Activated CD8-positive, alpha-beta memory T cell treated with anti-CD3 and anti-CD28 coated beads, Interleukin-2, amount 10 ng/mL, durations not matched to agents 7 days and 5 days (primary cell): Measurements from ENCODE around the gene MYOZ2. TPM values are rescaled to one million over a fixed set of nuclear protein-coding genes. Genes with fewer than 3 reads are reported as not detected.

ENCODE experiments used
- ATAC-seq: fragments of 150-1000 bp; cut with Tn5 transposase; one replicate; pipeline ENCODE4 v1.10.0; 2021; ENCODE audit warnings: moderate library complexity
- CTCF ChIA-PET: fragments of 350-600 bp; sonication (Branson Sonifier 250); formaldehyde crosslinking; loops from one replicate; lab custom pipeline; 2021; ENCODE audit warnings: antibody characterized with exemption; lab: Charles Lee
- DNase-seq: peaks from one replicate; pipeline ENCODE4 v3.0.0-alpha.2; 2020
- H3K27ac Mint-ChIP-seq: one replicate; pipeline ENCODE4 v1.8.0; 2021; ENCODE audit warnings: mild to moderate bottlenecking, mixed read lengths
- H3K27me3 Mint-ChIP-seq: one replicate; pipeline ENCODE4 v1.8.0; 2021; ENCODE audit warnings: mixed read lengths
- H3K36me3 Mint-ChIP-seq: one replicate; pipeline ENCODE4 v1.8.0; 2021; ENCODE audit warnings: mild to moderate bottlenecking, mixed read lengths
- H3K4me1 Mint-ChIP-seq: one replicate; pipeline ENCODE4 v1.8.0; 2021; ENCODE audit warnings: mixed read lengths
- H3K4me3 Mint-ChIP-seq: one replicate; pipeline ENCODE4 v1.8.0; 2021; ENCODE audit warnings: mild to moderate bottlenecking, moderate library complexity, mixed read lengths
- H3K9me3 Mint-ChIP-seq: one replicate; pipeline ENCODE4 v1.8.0; 2022; ENCODE audit warnings: low read depth, mixed read lengths
- total RNA-seq, 2 experiments: library from RNA; stranded (reverse); gene quantifications; one replicate each; pipeline ENCODE4 v1.2.3, GENCODE V29; 2021

MYOZ2 gene
- total RNA-seq, 2 experiments from 2014 or later = not detected

- H3K4me3 Mint-ChIP-seq = no peak overlapping the region
- H3K36me3 Mint-ChIP-seq = no peaks in the 10 kb centered on the region
- H3K27ac Mint-ChIP-seq = no peak overlapping the region
- ATAC-seq = no peak
- no peaks in the 10 kb centered on the region for H3K4me1 Mint-ChIP-seq
- CTCF ChIA-PET = no interaction called here
- no peaks in the 10 kb centered on the region for H3K9me3 Mint-ChIP-seq
- H3K27me3 Mint-ChIP-seq = peaks cover 7% of the 10 kb centered on the region
- no peak for DNase-seq
Measured at GRCh38 chr4:119179011-119179410, 43.4 kb downstream of the MYOZ2 start.

DNA sequence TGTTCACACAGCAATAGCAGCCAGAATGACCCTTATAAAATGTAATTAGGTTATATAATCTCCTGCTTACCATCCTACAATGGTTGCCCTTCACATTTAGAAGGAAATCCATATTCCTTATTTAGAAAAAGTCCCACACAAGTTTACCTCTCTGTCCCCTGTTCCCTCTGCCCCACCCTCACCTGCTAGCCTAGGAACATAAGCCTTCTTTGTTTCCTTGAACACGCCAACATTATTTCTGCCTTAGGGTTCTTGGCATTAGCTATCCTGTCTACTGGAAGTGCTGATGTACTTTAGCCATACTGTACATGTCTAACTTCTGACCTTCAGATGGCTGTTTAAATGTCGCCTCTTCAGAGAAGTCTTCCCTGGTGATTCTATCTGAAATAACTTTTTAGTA lies 48.5 kb downstream of the MYOZ2 start:
- no peaks in the 10 kb centered on the region for H3K36me3 Mint-ChIP-seq
- H3K27me3 Mint-ChIP-seq = no peaks in the 10 kb centered on the region
- ATAC-seq (no peak), DNase-seq (no peak)
- H3K4me3 Mint-ChIP-seq = no peak overlapping the region
- H3K27ac Mint-ChIP-seq = no peak overlapping the region
- no peaks in the 10 kb centered on the region for H3K9me3 Mint-ChIP-seq
- CTCF ChIA-PET = interaction anchor here (1.0 kb wide), 1 partner anchor 11 kb away, joined by 3 read pairs; no protein-coding TSS in a partner anchor
- H3K4me1 Mint-ChIP-seq = no peaks in the 10 kb centered on the region

DNA sequence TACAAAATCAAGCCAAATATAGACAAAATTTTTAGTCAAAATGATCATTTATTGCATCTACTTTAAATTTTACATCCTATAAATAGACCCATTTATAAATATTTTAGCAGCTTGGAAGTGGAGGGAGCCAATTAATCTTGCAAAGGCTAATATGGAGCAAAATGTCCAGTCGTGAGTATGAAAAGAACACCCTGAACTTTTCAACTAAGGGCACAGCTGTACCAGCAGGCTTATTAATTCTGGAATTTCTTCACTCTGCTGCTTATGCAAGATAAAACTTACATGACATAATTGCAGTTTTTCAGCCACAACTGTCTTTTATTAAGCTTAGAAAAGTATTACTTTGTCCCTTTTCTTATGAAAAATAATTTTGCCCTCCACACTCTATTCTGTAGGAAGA lies 54.0 kb downstream of the MYOZ2 start:
- ATAC-seq (no peak), DNase-seq (no peak)
- Mint-ChIP-seq H3K36me3 (no peaks in the 10 kb centered on the region), H3K9me3 (no peaks in the 10 kb centered on the region), H3K27me3 (no peaks in the 10 kb centered on the region), H3K4me3 (no peak overlapping the region), H3K4me1 (peaks cover 2% of the 10 kb centered on the region), H3K27ac (no peak overlapping the region)
- CTCF ChIA-PET = interaction anchor here (1.0 kb wide), 1 partner anchor 17 kb away, joined by 3 read pairs; no protein-coding TSS in a partner anchor

- no peaks in the 10 kb centered on the region for H3K9me3 Mint-ChIP-seq
- ATAC-seq (no peak), DNase-seq (no peak)
- H3K27ac Mint-ChIP-seq = no peak overlapping the region
- H3K27me3 Mint-ChIP-seq = no peaks in the 10 kb centered on the region
- no peaks in the 10 kb centered on the region for H3K36me3 Mint-ChIP-seq
- H3K4me1 Mint-ChIP-seq = peaks cover 2% of the 10 kb centered on the region
- H3K4me3 Mint-ChIP-seq = no peak overlapping the region
- CTCF ChIA-PET = interaction anchor here (1.0 kb wide), 1 partner anchor 18 kb away, joined by 3 read pairs; no protein-coding TSS in a partner anchor
Measured at GRCh38 chr4:119190354-119190753, 54.7 kb downstream of the MYOZ2 start.

- no peak overlapping the region for H3K27ac Mint-ChIP-seq
- no peaks in the 10 kb centered on the region for H3K27me3 Mint-ChIP-seq
- no peak overlapping the region for H3K4me3 Mint-ChIP-seq
- H3K4me1 Mint-ChIP-seq = peaks cover 2% of the 10 kb centered on the region
- DNase-seq (no peak), ATAC-seq (no peak)
- no peaks in the 10 kb centered on the region for H3K36me3 Mint-ChIP-seq
- no peaks in the 10 kb centered on the region for H3K9me3 Mint-ChIP-seq
- CTCF ChIA-PET = no interaction called here
Measured at GRCh38 chr4:119191505-119191904, 55.9 kb downstream of the MYOZ2 start.

GRCh38 chr4:119197772-119198212 lies 62.2 kb downstream of the MYOZ2 start:
- Mint-ChIP-seq H3K9me3 (no peaks in the 10 kb centered on the region), H3K27me3 (peaks cover 4% of the 10 kb centered on the region), H3K36me3 (no peaks in the 10 kb centered on the region), H3K4me1 (no peaks in the 10 kb centered on the region), H3K4me3 (no peak overlapping the region), H3K27ac (no peak overlapping the region)
- DNase-seq (no peak), ATAC-seq (no peak)
- CTCF ChIA-PET = interaction anchor here (1.3 kb wide), 1 partner anchor 156 kb away, joined by 3 read pairs; no protein-coding TSS in a partner anchor

DNA sequence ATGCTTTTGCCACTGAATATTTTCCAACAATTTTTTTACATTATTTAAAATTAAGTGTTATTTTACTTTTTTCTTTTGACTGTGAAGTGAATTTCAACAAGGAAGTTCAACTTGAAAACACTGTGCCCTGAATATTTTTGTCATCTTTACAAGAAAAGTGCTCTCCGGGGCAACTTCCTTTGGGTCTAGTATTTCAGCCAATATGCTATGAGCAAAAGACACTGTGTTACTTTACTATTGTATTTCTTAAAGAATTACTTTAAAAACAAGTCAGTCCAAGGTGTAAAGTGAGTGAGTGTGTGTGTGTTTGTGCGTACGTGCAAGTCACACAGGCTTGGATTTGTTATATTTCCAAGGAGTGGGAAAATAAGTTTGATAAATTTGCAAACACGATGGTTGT lies 69.3 kb downstream of the MYOZ2 start:
- Mint-ChIP-seq H3K27ac (no peak overlapping the region), H3K9me3 (no peaks in the 10 kb centered on the region), H3K4me3 (no peak overlapping the region), H3K4me1 (peaks cover 14% of the 10 kb centered on the region), H3K27me3 (peaks cover 4% of the 10 kb centered on the region), H3K36me3 (no peaks in the 10 kb centered on the region)
- ATAC-seq = no peak
- CTCF ChIA-PET = no interaction called here
- DNase-seq = no peak

- H3K27ac Mint-ChIP-seq = no peak overlapping the region
- H3K27me3 Mint-ChIP-seq = peaks cover 5% of the 10 kb centered on the region
- ATAC-seq = no peak
- H3K36me3 Mint-ChIP-seq = peaks cover 2% of the 10 kb centered on the region
- CTCF ChIA-PET = no interaction called here
- H3K9me3 Mint-ChIP-seq = no peaks in the 10 kb centered on the region
- no peak overlapping the region for H3K4me3 Mint-ChIP-seq
- no peak for DNase-seq
- peaks cover 14% of the 10 kb centered on the region for H3K4me1 Mint-ChIP-seq
Measured at GRCh38 chr4:119205690-119206089, 70.1 kb downstream of the MYOZ2 start.

- no peak overlapping the region for H3K4me3 Mint-ChIP-seq
- H3K27me3 Mint-ChIP-seq = peaks cover 10% of the 10 kb centered on the region
- DNase-seq (no peak), ATAC-seq (no peak)
- no peaks in the 10 kb centered on the region for H3K9me3 Mint-ChIP-seq
- CTCF ChIA-PET = no interaction called here
- peaks cover 2% of the 10 kb centered on the region for H3K36me3 Mint-ChIP-seq
- peaks cover 19% of the 10 kb centered on the region for H3K4me1 Mint-ChIP-seq
- no peak overlapping the region for H3K27ac Mint-ChIP-seq
Measured at GRCh38 chr4:119206178-119206577, 70.5 kb downstream of the MYOZ2 start.

- peaks cover 2% of the 10 kb centered on the region for H3K36me3 Mint-ChIP-seq
- CTCF ChIA-PET = no interaction called here
- no peak overlapping the region for H3K27ac Mint-ChIP-seq
- peaks cover 26% of the 10 kb centered on the region for H3K4me1 Mint-ChIP-seq
- H3K9me3 Mint-ChIP-seq = no peaks in the 10 kb centered on the region
- ATAC-seq (no peak), DNase-seq (no peak)
- no peak overlapping the region for H3K4me3 Mint-ChIP-seq
- peaks cover 9% of the 10 kb centered on the region for H3K27me3 Mint-ChIP-seq
Measured at GRCh38 chr4:119207051-119207450, 71.4 kb downstream of the MYOZ2 start.

GRCh38 chr4:119209077-119209476 lies 73.4 kb downstream of the MYOZ2 start:
- CTCF ChIA-PET = interaction anchor here (1.6 kb wide), 1 partner anchor 167 kb away, joined by 3 read pairs; no protein-coding TSS in a partner anchor
- Mint-ChIP-seq H3K27ac (no peak overlapping the region), H3K9me3 (no peaks in the 10 kb centered on the region), H3K4me3 (no peak overlapping the region), H3K36me3 (peaks cover 2% of the 10 kb centered on the region), H3K27me3 (peaks cover 6% of the 10 kb centered on the region), H3K4me1 (peaks cover 32% of the 10 kb centered on the region)
- ATAC-seq = peak; percentile 8
- DNase-seq = peak; percentile 45

GRCh38 chr4:119209586-119209985 lies 74.0 kb downstream of the MYOZ2 start:
- Mint-ChIP-seq H3K27ac (no peak overlapping the region), H3K9me3 (no peaks in the 10 kb centered on the region), H3K36me3 (peaks cover 2% of the 10 kb centered on the region), H3K27me3 (peaks cover 6% of the 10 kb centered on the region), H3K4me3 (no peak overlapping the region), H3K4me1 (peaks cover 34% of the 10 kb centered on the region)
- ATAC-seq (no peak), DNase-seq (no peak)
- CTCF ChIA-PET = no interaction called here

GRCh38 chr4:119210775-119211174 lies 75.1 kb downstream of the MYOZ2 start:
- H3K27me3 Mint-ChIP-seq = peaks cover 6% of the 10 kb centered on the region
- CTCF ChIA-PET = no interaction called here
- no peak overlapping the region for H3K27ac Mint-ChIP-seq
- H3K4me3 Mint-ChIP-seq = peak overlapping the region; percentile 84
- H3K9me3 Mint-ChIP-seq = no peaks in the 10 kb centered on the region
- DNase-seq = no peak
- H3K36me3 Mint-ChIP-seq = peaks cover 2% of the 10 kb centered on the region
- peaks cover 38% of the 10 kb centered on the region for H3K4me1 Mint-ChIP-seq
- ATAC-seq = no peak

- Mint-ChIP-seq H3K27ac (peak overlapping the region; percentile 93), H3K36me3 (peaks cover 3% of the 10 kb centered on the region), H3K27me3 (peaks cover 6% of the 10 kb centered on the region), H3K9me3 (no peaks in the 10 kb centered on the region), H3K4me1 (peaks cover 38% of the 10 kb centered on the region), H3K4me3 (peak overlapping the region; percentile 84)
- DNase-seq (no peak), ATAC-seq (peak; percentile 10)
- CTCF ChIA-PET = interaction anchor here (1.1 to 1.2 kb wide), 2 partner anchors 17 to 26 kb away, joined by 3 to 4 read pairs; no protein-coding TSS in a partner anchor
Measured at GRCh38 chr4:119211867-119212233, 76.2 kb downstream of the MYOZ2 start.
